KBM-7 (cell line): ENCODE measurements around the gene SIM2.
"Not testable (repeated sequence)": the region's sequence is repeated elsewhere in the genome, so short reads cannot be mapped to it uniquely, and the experiment has no call there.

Experiments
- DNase-seq: peaks from one replicate; pipeline ENCODE4 v3.0.0-alpha.2; 2015
- in situ Hi-C: fragments of 300-500 bp; cut with MboI; formaldehyde crosslinking; loops from 2 replicates; pipeline ENCODE4 v1.14.3; 2020; ENCODE audit warnings: low sequenced_read_pairs, low pct_unique_long_range_greater_than_20kb, mixed read lengths

SIM2 gene, protein sequence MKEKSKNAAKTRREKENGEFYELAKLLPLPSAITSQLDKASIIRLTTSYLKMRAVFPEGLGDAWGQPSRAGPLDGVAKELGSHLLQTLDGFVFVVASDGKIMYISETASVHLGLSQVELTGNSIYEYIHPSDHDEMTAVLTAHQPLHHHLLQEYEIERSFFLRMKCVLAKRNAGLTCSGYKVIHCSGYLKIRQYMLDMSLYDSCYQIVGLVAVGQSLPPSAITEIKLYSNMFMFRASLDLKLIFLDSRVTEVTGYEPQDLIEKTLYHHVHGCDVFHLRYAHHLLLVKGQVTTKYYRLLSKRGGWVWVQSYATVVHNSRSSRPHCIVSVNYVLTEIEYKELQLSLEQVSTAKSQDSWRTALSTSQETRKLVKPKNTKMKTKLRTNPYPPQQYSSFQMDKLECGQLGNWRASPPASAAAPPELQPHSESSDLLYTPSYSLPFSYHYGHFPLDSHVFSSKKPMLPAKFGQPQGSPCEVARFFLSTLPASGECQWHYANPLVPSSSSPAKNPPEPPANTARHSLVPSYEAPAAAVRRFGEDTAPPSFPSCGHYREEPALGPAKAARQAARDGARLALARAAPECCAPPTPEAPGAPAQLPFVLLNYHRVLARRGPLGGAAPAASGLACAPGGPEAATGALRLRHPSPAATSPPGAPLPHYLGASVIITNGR

GRCh38 chr21:36698981-36699545 lies at the start of gene SIM2:
SIM2 (plus strand) TSS chr21:36699115; CDS start chr21:36699747, 632 bp downstream.
- DNase-seq = peak; percentile 33
- in situ Hi-C loops = no loop called here

- in situ Hi-C loops = no loop called here
- DNase-seq = no peak
These were observed 44.6 kb upstream of the SIM2 start for GRCh38 chr21:36654324-36654723.

- in situ Hi-C loops = no loop called here
- no peak for DNase-seq
These were observed 44.1 kb upstream of the SIM2 start for GRCh38 chr21:36654796-36655325.

DNA sequence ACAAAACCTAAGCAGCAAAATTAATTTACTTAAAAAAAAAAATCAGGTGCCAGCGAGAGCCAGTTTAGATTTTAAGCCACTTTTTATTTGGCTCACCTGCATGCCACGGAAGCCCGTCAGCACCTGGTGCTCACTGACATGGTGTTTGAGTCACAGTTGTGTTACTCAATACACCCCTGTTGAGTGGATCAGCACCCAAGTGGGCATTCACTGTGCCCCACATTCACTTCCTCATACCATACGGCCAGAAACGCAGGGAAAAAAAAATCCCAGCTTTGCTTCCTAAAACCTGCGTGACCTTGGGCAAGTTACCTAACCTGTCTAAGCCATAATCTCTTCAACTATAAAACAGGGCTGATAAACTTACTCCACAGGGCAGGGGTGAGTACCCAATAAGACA lies 42.8 kb upstream of the SIM2 start:
- in situ Hi-C loops = no loop called here
- no peak for DNase-seq

GRCh38 chr21:36657290-36657689 lies 41.6 kb upstream of the SIM2 start:
- in situ Hi-C loops, DNase-seq: not testable (repeated sequence)

DNA sequence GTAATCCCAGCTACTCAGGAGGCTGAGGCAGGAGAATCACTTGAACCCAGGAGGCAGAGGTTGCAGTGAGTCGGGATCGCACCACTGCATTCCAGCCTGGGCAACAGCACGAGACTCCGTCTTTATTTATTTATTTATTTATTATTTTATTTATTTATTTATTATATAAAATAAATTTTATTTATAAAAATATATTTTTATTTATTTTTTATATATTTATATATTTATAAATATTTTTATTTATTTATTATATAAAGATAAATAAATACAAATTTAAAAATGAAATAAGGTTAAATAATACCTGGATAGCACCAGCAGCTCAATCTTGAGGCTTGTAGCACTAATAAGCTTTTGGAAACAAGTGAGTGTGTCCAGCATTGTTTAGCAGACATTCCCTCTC lies 40.9 kb upstream of the SIM2 start:
- DNase-seq = no peak
- in situ Hi-C loops = no loop called here

GRCh38 chr21:36658926-36659325 lies 40.0 kb upstream of the SIM2 start:
- in situ Hi-C loops = no loop called here
- no peak for DNase-seq

DNA sequence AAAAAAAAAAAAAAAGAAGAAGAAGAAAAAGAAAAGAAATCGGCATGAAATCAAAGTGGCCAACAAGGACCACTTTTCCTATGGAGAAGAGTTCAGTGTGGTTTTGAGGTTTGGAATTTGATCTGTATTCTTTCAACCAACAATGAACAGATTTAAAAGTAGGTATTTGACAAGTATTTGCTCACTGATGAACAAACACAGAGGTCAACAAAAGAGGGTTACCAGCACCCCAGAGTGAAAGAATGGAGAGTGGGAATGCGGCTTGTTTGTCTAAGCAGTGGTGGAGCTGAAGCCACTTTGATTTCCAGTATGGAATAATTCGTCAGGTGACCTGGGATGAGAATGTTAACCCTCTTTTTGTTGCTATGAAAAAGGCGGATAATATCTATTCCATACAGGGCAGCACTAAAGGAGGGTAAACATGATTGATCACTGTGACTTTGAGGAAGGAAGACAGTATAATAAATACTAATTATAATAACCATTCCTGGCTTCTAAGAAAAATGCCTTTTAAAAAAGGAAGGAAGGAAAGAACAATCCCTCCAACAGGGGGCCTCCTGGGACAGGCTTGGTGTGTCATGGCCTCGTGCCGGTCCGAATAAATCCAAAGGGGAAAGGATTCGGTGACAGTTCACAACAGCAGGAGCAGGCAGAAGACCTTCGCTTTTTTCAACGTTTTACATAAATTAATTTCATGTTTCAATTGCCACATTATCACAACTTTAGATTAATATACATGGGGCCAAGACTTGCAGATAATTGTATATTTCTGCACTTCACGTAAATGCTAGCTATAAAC lies 37.2 kb upstream of the SIM2 start:
- DNase-seq = peak; percentile 34
- in situ Hi-C loops = no loop called here

GRCh38 chr21:36663033-36663855 lies 35.7 kb upstream of the SIM2 start:
- in situ Hi-C loops = no loop called here
- no peak for DNase-seq

- DNase-seq = no peak
- in situ Hi-C loops = no loop called here
These were observed 34.3 kb upstream of the SIM2 start for GRCh38 chr21:36664662-36664990.

DNA sequence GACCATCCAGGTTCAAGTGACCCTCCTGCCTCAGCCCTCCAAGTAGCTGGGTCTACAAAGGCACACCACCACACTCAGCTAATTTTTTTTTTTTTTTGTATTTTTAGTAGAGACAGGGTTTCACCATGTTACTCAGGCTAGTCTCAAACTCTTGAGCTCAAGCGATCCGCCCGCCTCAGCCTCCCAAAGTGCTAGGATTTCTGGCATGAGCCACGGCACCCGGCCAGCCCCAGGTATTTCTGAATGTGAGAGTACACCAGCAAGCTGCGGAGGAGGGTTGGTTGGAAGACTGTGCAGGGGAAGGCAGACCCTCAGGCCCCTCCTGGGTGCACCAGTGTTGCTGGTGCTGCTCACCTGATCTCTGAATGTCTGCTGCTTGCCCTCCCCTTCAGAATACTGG lies 33.1 kb upstream of the SIM2 start:
- in situ Hi-C loops = no loop called here

GRCh38 chr21:36668713-36669112 lies 30.2 kb upstream of the SIM2 start:
- no peak for DNase-seq
- in situ Hi-C loops = no loop called here

More for the DNA sequence above, 33.1 kb upstream of the SIM2 start:
- DNase-seq = no peak

- in situ Hi-C loops = no loop called here
- DNase-seq = no peak
These were observed 27.1 kb upstream of the SIM2 start for GRCh38 chr21:36671836-36672235.

DNA sequence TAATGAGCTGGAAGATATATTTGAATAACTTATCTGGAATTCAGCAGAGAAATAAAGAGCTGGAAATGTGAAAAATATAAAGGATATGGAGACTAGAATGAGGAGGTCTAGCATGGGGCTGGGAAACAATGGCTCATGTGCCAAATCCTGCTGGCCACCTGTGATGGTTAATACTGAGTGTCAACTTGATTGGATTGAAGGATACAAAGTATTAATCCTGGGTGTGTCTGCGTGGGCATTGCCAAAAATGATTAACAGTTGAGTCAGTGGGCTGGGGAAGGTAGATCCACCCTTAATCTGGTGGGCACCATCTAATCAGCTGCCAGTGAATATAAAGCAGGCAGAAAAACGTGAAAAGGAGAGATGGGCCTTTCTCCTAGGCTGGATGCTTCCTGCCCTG lies 26.6 kb upstream of the SIM2 start:
- DNase-seq, in situ Hi-C loops: not testable (repeated sequence)

DNA sequence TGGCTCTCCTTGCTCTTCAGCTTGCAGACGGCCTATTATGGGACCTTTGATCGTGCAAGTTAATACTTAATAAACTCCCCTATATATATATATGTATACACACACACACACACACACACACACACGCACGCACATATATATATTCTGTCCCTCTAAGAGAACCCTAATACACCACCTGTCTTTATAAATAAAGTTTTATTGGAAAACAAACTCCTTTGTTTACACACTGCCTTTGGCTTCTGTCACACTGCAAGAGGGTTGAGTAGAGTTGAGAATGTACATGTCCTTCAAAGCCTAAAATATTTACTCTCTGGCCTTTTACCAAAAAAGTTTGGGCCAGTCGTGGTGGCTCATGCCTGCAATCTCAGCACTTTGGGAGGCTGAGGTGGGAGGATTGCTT lies 26.2 kb upstream of the SIM2 start:
- DNase-seq = no peak
- in situ Hi-C loops = no loop called here

DNA sequence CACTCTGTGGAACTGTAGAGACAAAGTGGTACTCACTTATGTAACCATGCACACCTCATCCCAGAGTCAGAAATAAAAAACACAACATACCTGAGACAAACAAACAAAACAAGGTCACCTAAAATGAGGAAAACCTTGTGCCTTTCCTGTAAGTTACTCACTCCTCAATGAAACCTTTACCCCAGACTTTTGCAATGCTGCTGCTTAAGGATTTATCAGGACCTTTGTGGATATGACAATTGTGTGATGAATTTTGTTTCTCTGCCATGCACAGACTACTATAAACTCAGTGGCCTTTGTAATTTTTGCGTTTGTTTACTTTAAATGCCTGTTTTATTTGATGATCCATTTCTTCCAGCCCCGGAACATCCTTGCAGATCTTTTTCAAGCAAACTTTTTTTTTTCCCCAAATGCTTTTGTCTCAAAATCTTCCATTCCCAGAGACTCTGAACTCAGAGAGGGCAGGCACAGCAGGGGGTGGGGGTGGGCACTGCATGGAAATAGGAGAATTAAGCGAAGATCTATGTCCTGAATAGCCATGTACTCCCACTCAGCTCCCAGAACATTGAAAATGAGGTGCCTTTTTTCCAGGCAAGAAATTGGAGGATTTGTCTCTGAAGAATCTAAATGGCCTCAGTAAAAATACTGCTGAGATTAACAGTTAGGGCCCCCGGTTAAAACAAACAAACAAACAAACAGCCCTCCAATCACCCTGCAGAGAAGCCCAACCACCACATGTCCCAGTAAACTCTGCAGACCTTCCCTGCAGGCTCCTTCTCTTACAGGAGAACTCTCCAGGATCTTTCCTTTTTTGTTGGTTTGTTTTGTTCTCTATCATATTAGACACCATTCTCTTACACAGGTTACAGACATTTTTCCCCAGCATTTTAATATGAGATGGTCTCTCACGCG lies 22.6 kb upstream of the SIM2 start:
- DNase-seq = no peak
- in situ Hi-C loops = no loop called here

GRCh38 chr21:36677443-36677842 lies 21.5 kb upstream of the SIM2 start:
- no peak for DNase-seq
- in situ Hi-C loops = no loop called here

GRCh38 chr21:36678538-36678937 lies 20.4 kb upstream of the SIM2 start:
- no peak for DNase-seq
- in situ Hi-C loops = no loop called here
